Measurements from ENCODE around the gene CNPY1.
"Not testable (repeated sequence)": the region's sequence is repeated elsewhere in the genome, so short reads cannot be mapped to it uniquely, and the experiment has no call there.

Gene CNPY1

DNA sequence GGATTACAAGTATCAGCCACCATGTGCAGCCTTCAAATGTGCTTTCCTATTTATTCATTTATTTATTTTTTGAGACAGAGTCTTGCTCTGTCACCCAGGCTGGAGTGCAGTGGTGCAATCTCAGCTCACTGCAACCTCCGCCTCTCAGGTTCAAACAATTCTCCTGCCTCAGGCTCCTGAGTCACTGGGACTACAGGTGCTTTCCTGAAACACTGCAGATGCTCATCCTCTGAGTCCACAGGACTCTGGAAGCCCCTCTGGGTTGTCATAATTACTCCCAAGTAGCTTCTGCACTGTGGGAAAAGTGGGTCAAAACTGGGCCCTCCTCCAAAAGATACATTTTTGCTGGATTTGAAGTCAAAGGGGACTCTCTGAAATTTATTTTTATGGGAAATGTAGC lies at the start of gene CNPY1:
TSS of gene CNPY1 (minus strand) at position 111 of the 400 bp plus-strand sequence. CDS start 630 bp downstream, outside the sequence.
- not testable (repeated sequence) for DNase-seq (ENCODE audit: low read depth)

DNA sequence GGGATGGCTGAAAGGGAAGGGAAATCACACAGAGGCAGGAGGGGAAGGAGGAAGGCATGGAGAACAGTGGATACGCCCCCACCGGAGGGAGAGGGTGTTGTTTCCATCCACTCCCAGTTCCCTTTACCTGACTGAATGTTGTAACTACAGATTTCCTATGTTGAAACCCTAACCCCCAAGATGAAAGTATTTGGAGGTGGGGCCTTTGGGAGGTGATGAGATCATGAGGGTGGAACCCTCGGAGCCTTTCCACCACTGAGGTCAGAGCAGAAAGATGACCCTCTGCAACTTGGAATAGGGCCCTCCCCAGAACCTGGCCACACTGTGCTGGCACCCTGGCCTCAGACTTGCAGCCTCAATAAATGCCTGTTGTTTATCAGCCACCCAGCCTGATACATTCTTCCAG lies 48.6 kb upstream of the CNPY1 start:
- H3K4me3 ChIP-seq (ENCODE audit: low read depth, low read length): no peak overlapping the region
- TF ChIP-seq, protein P1, sequence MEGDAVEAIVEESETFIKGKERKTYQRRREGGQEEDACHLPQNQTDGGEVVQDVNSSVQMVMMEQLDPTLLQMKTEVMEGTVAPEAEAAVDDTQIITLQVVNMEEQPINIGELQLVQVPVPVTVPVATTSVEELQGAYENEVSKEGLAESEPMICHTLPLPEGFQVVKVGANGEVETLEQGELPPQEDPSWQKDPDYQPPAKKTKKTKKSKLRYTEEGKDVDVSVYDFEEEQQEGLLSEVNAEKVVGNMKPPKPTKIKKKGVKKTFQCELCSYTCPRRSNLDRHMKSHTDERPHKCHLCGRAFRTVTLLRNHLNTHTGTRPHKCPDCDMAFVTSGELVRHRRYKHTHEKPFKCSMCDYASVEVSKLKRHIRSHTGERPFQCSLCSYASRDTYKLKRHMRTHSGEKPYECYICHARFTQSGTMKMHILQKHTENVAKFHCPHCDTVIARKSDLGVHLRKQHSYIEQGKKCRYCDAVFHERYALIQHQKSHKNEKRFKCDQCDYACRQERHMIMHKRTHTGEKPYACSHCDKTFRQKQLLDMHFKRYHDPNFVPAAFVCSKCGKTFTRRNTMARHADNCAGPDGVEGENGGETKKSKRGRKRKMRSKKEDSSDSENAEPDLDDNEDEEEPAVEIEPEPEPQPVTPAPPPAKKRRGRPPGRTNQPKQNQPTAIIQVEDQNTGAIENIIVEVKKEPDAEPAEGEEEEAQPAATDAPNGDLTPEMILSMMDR (IDR thresholded peaks at IDR 0.05; ENCODE audit: low read depth, low read length, missing control alignments): no peak
- no peak for DNase-seq (ENCODE audit: low read depth)

More for the DNA sequence above, at the start of gene CNPY1:
- H3K4me3 ChIP-seq (ENCODE audit: low read depth, low read length): not testable (repeated sequence)

DNA sequence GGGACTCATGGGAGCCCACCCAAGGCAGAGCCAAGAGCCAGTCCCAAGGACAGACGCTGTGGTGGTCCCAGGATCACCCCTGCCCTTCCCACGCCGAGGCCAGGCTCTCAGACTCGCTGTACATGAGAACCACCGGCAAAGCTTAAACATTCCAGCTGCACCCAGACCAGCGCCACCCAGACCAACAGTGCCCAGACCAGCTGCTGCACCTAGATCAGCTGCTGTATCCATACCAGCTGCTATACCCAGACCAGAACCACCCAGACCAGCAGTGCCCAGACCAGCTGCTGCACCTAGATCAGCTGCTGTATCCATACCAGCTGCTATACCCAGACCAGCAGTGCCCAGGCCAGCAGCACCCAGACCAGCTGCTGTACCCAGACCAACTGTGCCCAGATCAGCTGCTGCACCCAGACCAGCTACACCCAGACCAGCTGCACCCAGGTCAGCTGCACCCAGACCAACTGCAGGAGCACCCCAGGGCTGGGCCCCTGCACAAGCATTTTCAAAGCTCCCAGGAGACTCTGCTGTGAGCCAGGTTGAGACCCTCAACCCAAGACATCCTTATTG lies 47.9 kb upstream of the CNPY1 start:
- TF ChIP-seq, protein P1 (IDR thresholded peaks at IDR 0.05; ENCODE audit: low read depth, low read length, missing control alignments): no peak
- H3K4me3 ChIP-seq (ENCODE audit: low read depth, low read length): no peak overlapping the region
- DNase-seq (ENCODE audit: low read depth): no peak

DNA sequence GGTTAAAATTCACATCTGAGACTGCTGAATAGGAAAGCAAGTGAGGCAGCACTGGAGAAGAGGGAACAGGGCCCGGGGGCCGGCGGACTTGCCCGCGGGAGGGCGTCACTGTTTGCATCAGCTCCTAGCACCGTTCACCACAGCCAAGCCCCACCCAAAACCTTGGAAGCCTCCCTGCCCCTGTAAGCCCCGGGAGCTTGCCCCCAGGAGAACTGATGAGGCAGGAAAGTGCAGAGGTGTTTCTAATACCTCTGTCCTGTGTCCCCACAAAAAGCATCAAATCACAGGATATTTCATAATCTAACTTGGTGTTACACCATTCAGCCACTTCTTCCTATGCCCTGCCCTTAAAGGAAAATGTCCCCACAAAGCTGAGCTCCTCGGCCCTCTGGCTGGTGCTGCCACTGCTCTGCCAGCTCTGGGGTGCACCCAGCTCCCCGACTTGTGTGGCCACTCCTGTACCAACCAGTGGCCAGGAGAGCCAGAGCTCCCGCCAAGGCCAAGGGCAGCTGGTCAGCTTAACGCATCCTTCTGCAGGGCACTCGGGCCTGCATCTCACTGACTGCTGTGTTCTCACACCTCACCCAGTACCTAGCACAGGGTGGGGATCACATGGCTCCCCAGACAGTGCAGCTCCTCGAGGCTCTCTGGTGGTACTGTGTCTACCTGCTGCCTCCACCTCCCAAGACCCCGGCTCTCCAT lies 47.3 kb upstream of the CNPY1 start:
- DNase-seq (ENCODE audit: low read depth): no peak
- TF ChIP-seq, protein P1 (IDR thresholded peaks at IDR 0.05; ENCODE audit: low read depth, low read length, missing control alignments): no peak
- H3K4me3 ChIP-seq (ENCODE audit: low read depth, low read length): no peak overlapping the region

GRCh38 chr7:155591055-155591775 lies 44.9 kb upstream of the CNPY1 start:
- no peak for DNase-seq (ENCODE audit: low read depth)
- TF ChIP-seq, protein P1 (IDR thresholded peaks at IDR 0.05; ENCODE audit: low read depth, low read length, missing control alignments): no peak
- no peak overlapping the region for H3K4me3 ChIP-seq (ENCODE audit: low read depth, low read length)

GRCh38 chr7:155590215-155591018 lies 44.1 kb upstream of the CNPY1 start:
- DNase-seq (ENCODE audit: low read depth): no peak
- TF ChIP-seq, protein P1 (IDR thresholded peaks at IDR 0.05; ENCODE audit: low read depth, low read length, missing control alignments): no peak
- H3K4me3 ChIP-seq (ENCODE audit: low read depth, low read length): no peak overlapping the region
